Naive thymus-derived CD4-positive, alpha-beta T cell (primary cell): ENCODE data around the gene VRTN. TPM values are rescaled to one million over a fixed set of nuclear protein-coding genes. Genes with fewer than 3 reads are reported as not detected.

Experiments
- ATAC-seq: fragments of 150-1000 bp; cut with Tn5 transposase; 2 replicates; pipeline ENCODE4 v1.10.0; 2021; ENCODE audit warnings: mild to moderate bottlenecking, moderate library complexity
- CTCF ChIA-PET: fragments of 350-600 bp; sonication (Branson Sonifier 250); formaldehyde crosslinking; loops from one replicate; lab custom pipeline; 2021; ENCODE audit warnings: antibody characterized with exemption; lab: Charles Lee
- POLR2A ChIA-PET: fragments of 350-600 bp; sonication (Branson Sonifier 250); formaldehyde crosslinking; loops from one replicate; lab custom pipeline; 2021; ENCODE audit warnings: antibody characterized with exemption, inconsistent platforms; lab: Charles Lee
- DNase-seq, 9 donors: peaks; one replicate each; pipeline versions ENCODE4 v3.0.0 to v3.0.0-alpha.2; 2020 to 2022; ENCODE audit warnings: mixed read lengths in 1 of 9
- H3K27ac ChIP-seq: one replicate; pipeline ENCODE4 v1.7.0; 2013; ENCODE audit warnings: mild to moderate bottlenecking, low read depth, low read length, moderate library complexity
- H3K27me3 ChIP-seq, 2 donors: one replicate each; pipeline ENCODE4 v1.7.0; 2013; ENCODE audit warnings: low read length in 2 of 2, mild to moderate bottlenecking in 2 of 2, moderate library complexity in 2 of 2; ENCODE audit not compliant: control insufficient read depth in 2 of 2, insufficient read depth in 2 of 2
- H3K36me3 ChIP-seq, 3 experiments: 1 replicate in 2 of 3; 2 replicates in 1 of 3; pipeline ENCODE4 v1.7.0; 2013; ENCODE audit warnings: low read length in 3 of 3, mild to moderate bottlenecking in 3 of 3, moderate library complexity in 1 of 3; ENCODE audit not compliant: insufficient read depth in 3 of 3, control insufficient read depth in 2 of 3
- H3K4me1 ChIP-seq, 2 donors: one replicate each; pipeline ENCODE4 v1.7.0; 2013; ENCODE audit warnings: low read length in 2 of 2, mild to moderate bottlenecking in 2 of 2, moderate library complexity in 1 of 2; ENCODE audit not compliant: control insufficient read depth in 2 of 2, insufficient read depth in 2 of 2
- H3K4me3 ChIP-seq: 2 replicates; pipeline ENCODE4 v1.7.0; 2013; ENCODE audit warnings: mild to moderate bottlenecking, low read length
- H3K9me3 ChIP-seq, 3 experiments: 1 replicate in 2 of 3; 2 replicates in 1 of 3; pipeline ENCODE4 v1.7.0; 2013; ENCODE audit warnings: low read length in 3 of 3; ENCODE audit not compliant: control insufficient read depth in 2 of 3
- H3K27ac Mint-ChIP-seq, 9 donors: one replicate each; pipeline ENCODE4 v1.8.0; 2020 to 2022; ENCODE audit warnings: mixed read lengths in 9 of 9, mild to moderate bottlenecking in 8 of 9, moderate library complexity in 5 of 9, inconsistent platforms in 2 of 9
- H3K27me3 Mint-ChIP-seq, 5 donors: one replicate each; pipeline ENCODE4 v1.8.0; 2021 to 2022; ENCODE audit warnings: mixed read lengths in 5 of 5, mild to moderate bottlenecking in 1 of 5
- H3K36me3 Mint-ChIP-seq, 5 donors: one replicate each; pipeline ENCODE4 v1.8.0; 2020 to 2022; ENCODE audit warnings: mixed read lengths in 5 of 5, mild to moderate bottlenecking in 3 of 5, inconsistent platforms in 1 of 5
- H3K4me1 Mint-ChIP-seq, 7 donors: one replicate each; pipeline ENCODE4 v1.8.0; 2020 to 2022; ENCODE audit warnings: mixed read lengths in 7 of 7, mild to moderate bottlenecking in 3 of 7, inconsistent platforms in 1 of 7
- H3K4me3 Mint-ChIP-seq, 10 donors: one replicate each; pipeline ENCODE4 v1.8.0; 2020 to 2022; ENCODE audit warnings: mild to moderate bottlenecking in 10 of 10, mixed read lengths in 10 of 10, moderate library complexity in 6 of 10, inconsistent platforms in 2 of 10
- H3K9me3 Mint-ChIP-seq, 11 donors: one replicate each; pipeline ENCODE4 v1.8.0; 2020 to 2022; ENCODE audit warnings: mixed read lengths in 11 of 11, mild to moderate bottlenecking in 4 of 11, inconsistent platforms in 1 of 11, moderate library complexity in 1 of 11
- intact Hi-C, 2 donors: fragments of 100-400 bp; cut with micrococcal nuclease; formaldehyde crosslinking; loops; one replicate each; pipeline ENCODE4 v1.15.1; 2023
- polyA plus RNA-seq, 2 donors: library from polyadenylated mRNA; unstranded; fragments of 300-500 nt; fragmentation: Illumina TruSeq; gene quantifications; one replicate each; pipeline ENCODE4 v1.2.3, GENCODE V29; 2021
- total RNA-seq, 6 experiments: library from RNA in 5 of 6; stranded (reverse) in 5 of 6; gene quantifications; 1 replicate in 5 of 6; 2 replicates in 1 of 6; pipeline ENCODE4 v1.2.3 and lab custom pipeline; 2021 to 2026

The VRTN gene
- total and polyA plus RNA-seq, 7 experiments from 2014 or later, result not detected

DNA sequence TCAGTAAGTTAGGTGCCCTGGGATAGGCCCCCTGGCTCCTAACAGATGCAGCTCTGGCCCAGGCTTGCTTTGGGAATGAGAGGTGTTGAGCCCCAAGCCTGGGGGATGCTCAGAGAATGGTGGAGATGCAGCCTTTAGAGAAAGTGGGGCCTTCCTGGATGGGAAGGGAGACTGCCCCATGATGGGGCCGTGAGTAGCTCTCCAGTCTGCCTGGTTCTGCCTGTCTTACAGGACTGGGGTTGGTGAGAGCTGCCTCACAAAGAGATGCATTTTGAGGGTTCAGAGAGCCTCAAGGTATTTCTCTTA is 523 bp upstream of the VRTN start:
- H3K9me3 ChIP-seq, result no peaks in the 10 kb centered on the region
- Mint-ChIP-seq H3K27me3 (peaks cover 0 to 25% (median 0%) of the 10 kb centered on the region in 5 donors), H3K4me3 (no peak overlapping the region), H3K4me1 (no peaks in the 10 kb centered on the region), H3K27ac (no peak overlapping the region), H3K9me3 (no peaks in the 10 kb centered on the region), H3K36me3 (no peaks in the 10 kb centered on the region)
- no peaks in the 10 kb centered on the region for H3K27me3 ChIP-seq
- DNase-seq (no peak), ATAC-seq (no peak)
- no peaks in the 10 kb centered on the region for H3K36me3 ChIP-seq
- H3K27ac ChIP-seq, result no peak overlapping the region
- intact Hi-C loops, result no loop called here
- ChIA-PET POLR2A (no interaction called here), CTCF (no interaction called here)
- no peak overlapping the region for H3K4me3 ChIP-seq
- no peaks in the 10 kb centered on the region for H3K4me1 ChIP-seq

DNA sequence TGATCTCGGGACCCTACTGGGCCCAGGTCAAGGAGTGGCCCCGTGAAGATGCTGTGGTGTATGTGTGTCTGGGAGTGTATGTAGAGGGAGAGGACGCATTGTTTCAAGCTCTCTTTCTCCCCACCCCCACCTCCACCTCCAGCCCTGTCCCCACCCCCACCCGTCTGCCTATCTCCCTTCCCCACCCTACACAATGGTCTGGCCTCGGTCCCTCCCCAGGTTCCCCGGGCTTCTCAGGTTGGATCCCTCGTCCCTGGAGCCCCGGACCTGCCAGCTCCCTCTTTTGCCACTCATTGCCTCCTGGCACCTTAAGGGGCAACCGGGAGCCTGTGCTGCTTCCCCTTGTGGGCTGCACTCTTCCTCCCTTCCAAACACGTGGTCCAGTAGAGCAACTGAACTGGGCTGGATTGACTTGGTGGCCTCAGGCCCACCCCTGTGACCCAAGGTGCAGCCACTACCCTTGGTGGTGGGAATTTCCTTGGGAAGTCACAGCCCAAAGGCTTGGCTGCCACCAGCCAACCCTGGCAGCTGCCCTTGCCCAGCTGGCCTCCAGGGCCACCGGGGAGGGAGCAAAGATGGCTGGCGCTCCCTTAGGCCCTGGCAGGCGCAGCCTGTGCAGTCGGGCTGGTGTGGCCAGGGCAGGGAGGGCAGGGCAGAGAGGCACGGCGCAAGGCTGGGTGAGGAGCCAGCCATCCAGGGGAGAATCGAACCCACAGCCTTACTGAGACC is 628 bp downstream of the VRTN start:
- Mint-ChIP-seq H3K9me3 (no peaks in the 10 kb centered on the region), H3K27ac (no peak overlapping the region), H3K4me1 (no peaks in the 10 kb centered on the region), H3K27me3 (peaks cover 0 to 19% (median 0%) of the 10 kb centered on the region in 5 donors), H3K4me3 (no peak overlapping the region), H3K36me3 (no peaks in the 10 kb centered on the region)
- DNase-seq, result no peak
- no peak overlapping the region for H3K4me3 ChIP-seq
- H3K4me1 ChIP-seq, result no peaks in the 10 kb centered on the region
- H3K27ac ChIP-seq, result no peak overlapping the region
- no peak for ATAC-seq
- CTCF ChIA-PET, result no interaction called here
- POLR2A ChIA-PET, result no interaction called here
- H3K27me3 ChIP-seq, result no peaks in the 10 kb centered on the region
- no peaks in the 10 kb centered on the region for H3K36me3 ChIP-seq
- H3K9me3 ChIP-seq, result no peaks in the 10 kb centered on the region
- intact Hi-C loops, result no loop called here

DNA sequence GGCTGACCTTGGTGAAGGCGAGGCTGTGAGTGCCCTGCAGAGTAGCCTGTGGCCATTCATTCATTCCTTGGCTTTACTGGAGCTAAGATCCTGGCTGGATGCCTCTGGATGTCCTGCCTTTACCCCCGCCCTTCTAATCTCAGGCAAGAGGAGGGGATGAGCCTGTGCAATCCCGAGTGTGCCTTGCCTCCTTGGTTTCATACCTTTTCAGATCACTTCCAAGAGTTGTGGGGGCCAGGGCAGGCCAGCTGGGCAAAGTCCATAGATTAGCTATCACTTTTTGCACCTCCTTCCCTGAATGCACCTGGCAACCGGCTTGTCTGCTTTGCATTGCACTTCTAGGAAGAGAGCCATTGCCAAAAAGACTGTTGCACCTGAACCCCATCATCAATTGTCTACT is 1.5 kb downstream of the VRTN start:
- H3K4me1 ChIP-seq, result no peaks in the 10 kb centered on the region
- ATAC-seq (no peak), DNase-seq (no peak)
- ChIA-PET CTCF (interaction anchor here (0.7 kb wide), 1 partner anchor 158 kb away, joined by 3 read pairs; no protein-coding TSS in a partner anchor), POLR2A (no interaction called here)
- intact Hi-C loops, result no loop called here
- H3K9me3 ChIP-seq, result no peaks in the 10 kb centered on the region
- Mint-ChIP-seq H3K4me1 (no peaks in the 10 kb centered on the region), H3K4me3 (no peak overlapping the region), H3K9me3 (no peaks in the 10 kb centered on the region), H3K27me3 (peaks cover 0 to 19% (median 0%) of the 10 kb centered on the region in 5 donors), H3K36me3 (no peaks in the 10 kb centered on the region), H3K27ac (no peak overlapping the region)
- no peaks in the 10 kb centered on the region for H3K27me3 ChIP-seq
- no peak overlapping the region for H3K27ac ChIP-seq
- no peaks in the 10 kb centered on the region for H3K36me3 ChIP-seq
- no peak overlapping the region for H3K4me3 ChIP-seq

DNA sequence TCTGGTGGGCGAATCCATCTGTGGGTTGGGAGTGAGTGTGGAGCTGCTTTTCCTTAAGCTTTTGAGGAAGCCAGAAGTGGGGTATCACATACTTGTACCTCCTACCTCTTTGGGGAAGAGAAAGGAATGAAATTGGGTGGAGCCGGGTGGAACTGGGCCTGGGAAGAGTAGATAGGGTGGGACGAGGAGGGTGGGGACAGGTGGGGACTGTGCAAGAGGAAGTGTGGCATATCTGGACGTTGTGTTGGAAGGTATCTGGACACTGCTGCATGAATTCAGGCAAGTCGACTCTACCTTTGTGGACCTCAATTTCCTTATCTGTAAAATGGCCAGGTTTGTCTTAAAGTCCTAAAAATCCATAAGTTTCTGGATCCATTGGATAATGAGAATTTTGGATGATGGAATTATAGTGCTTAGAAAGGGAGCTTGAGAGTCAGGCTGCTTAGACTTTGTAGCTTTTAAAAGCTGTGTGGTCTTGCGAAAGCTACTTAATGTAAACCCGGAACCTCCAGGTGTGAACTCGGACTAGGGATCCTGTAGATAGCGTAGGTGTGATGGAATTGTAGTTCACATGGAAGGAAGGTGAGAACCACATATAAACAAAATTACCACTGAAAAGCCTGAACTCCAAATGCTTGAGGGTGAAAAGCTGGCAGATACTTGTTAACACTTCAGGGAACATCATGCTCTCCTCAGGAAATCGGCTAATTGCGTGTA is 2.1 kb downstream of the VRTN start:
- DNase-seq (no peak), ATAC-seq (no peak)
- Histone ChIP-seq H3K36me3 (no peaks in the 10 kb centered on the region), H3K27me3 (no peaks in the 10 kb centered on the region), H3K9me3 (no peaks in the 10 kb centered on the region), H3K27ac (no peak overlapping the region), H3K4me1 (no peaks in the 10 kb centered on the region), H3K4me3 (no peak overlapping the region)
- Mint-ChIP-seq H3K36me3 (no peaks in the 10 kb centered on the region), H3K4me3 (no peak overlapping the region), H3K27me3 (peaks cover 0 to 19% (median 0%) of the 10 kb centered on the region in 5 donors), H3K4me1 (no peaks in the 10 kb centered on the region), H3K27ac (no peak overlapping the region), H3K9me3 (no peaks in the 10 kb centered on the region)
- CTCF ChIA-PET, result no interaction called here
- intact Hi-C loops, result no loop called here
- POLR2A ChIA-PET, result no interaction called here

DNA sequence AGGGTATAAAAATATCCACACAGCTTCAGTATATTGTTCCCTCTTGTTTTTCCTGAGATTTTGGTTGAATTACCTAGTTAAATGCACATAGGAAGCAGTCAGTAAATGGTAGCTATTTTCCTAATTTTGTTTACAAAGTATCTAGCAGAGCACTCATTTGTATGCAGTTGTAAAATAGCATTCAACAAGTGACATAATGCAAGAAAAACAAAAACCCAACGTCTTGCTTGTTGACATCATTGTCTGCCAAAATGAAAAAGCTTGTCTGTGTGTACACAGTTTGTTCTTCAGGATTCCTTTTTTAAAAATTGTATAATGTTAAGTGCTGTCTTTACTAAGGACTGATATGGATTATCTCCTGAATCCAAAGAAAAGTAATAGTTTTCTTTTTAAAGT is 2.7 kb downstream of the VRTN start:
- H3K9me3 Mint-ChIP-seq, result no peaks in the 10 kb centered on the region

DNA sequence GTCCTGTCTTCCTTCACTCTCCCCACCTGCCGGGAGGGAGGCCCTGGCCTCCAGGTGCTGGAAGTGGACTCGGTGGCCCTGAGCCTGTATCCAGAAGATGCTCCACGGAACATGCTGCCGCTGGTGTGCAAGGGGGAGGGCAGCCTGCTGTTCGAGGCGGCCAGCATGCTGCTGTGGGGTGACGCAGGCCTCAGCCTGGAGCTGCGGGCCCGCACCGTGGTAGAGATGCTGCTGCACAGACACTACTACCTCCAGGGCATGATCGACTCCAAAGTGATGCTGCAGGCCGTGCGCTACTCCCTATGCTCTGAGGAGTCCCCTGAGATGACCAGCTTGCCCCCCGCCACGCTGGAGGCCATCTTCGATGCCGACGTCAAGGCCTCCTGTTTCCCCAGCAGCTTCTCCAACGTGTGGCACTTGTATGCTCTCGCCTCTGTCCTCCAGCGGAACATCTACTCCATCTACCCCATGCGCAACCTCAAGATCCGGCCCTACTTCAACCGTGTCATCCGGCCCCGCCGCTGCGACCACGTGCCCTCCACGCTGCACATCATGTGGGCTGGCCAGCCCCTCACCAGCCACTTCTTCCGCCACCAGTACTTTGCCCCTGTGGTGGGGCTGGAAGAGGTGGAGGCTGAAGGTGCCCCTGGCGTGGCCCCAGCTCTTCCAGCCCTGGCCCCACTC is 8.8 kb downstream of the VRTN start:
- H3K27ac ChIP-seq, result no peak overlapping the region
- no peak overlapping the region for H3K4me3 Mint-ChIP-seq
- ChIA-PET POLR2A (no interaction called here), CTCF (interaction anchor here (1.2 kb wide), 1 partner anchor 134 kb away, joined by 3 read pairs; no protein-coding TSS in a partner anchor)
- H3K4me1 ChIP-seq, result no peaks in the 10 kb centered on the region
- H3K36me3 Mint-ChIP-seq, result no peaks in the 10 kb centered on the region
- H3K4me1 Mint-ChIP-seq, result no peaks in the 10 kb centered on the region
- intact Hi-C loops, result no loop called here
- no peak overlapping the region for H3K4me3 ChIP-seq
- no peaks in the 10 kb centered on the region for H3K9me3 Mint-ChIP-seq
- H3K27me3 Mint-ChIP-seq, result peaks cover under 1 to 12% (median under 1%) of the 10 kb centered on the region in 5 donors
- no peaks in the 10 kb centered on the region for H3K9me3 ChIP-seq
- no peak overlapping the region for H3K27ac Mint-ChIP-seq
- no peak for ATAC-seq
- no peaks in the 10 kb centered on the region for H3K36me3 ChIP-seq
- H3K27me3 ChIP-seq, result no peaks in the 10 kb centered on the region
- DNase-seq, result no peak

More for the DNA sequence above, 2.7 kb downstream of the VRTN start:
- ChIA-PET POLR2A (no interaction called here), CTCF (interaction anchor here (0.6 kb wide), 1 partner anchor 25 kb away, joined by 3 read pairs; no protein-coding TSS in a partner anchor)
- Histone ChIP-seq H3K4me3 (no peak overlapping the region), H3K36me3 (no peaks in the 10 kb centered on the region), H3K9me3 (no peaks in the 10 kb centered on the region), H3K4me1 (no peaks in the 10 kb centered on the region), H3K27ac (no peak overlapping the region), H3K27me3 (no peaks in the 10 kb centered on the region)
- Mint-ChIP-seq H3K27ac (no peak overlapping the region), H3K36me3 (no peaks in the 10 kb centered on the region), H3K27me3 (peaks cover 0 to 18% (median 0%) of the 10 kb centered on the region in 5 donors), H3K4me1 (no peaks in the 10 kb centered on the region), H3K4me3 (no peak overlapping the region)
- ATAC-seq, result no peak
- no peak for DNase-seq
- intact Hi-C loops, result no loop called here
